BE2C (cell line): ENCODE results near the gene CACNA1B.

Experiments
- DNase-seq: peaks from one replicate; pipeline ENCODE4 v3.0.0-alpha.2; 2020
- H3K27me3 ChIP-seq: fragments of 250-450 bp; sonication (Bioruptor Pico); 2 replicates; pipeline ENCODE4 v1.5.1; 2020; ENCODE audit warnings: mild to moderate bottlenecking
- H3K36me3 ChIP-seq: fragments of 250-450 bp; sonication (Bioruptor Pico); 2 replicates; pipeline ENCODE4 v1.5.1; 2020; ENCODE audit warnings: mild to moderate bottlenecking
- H3K4me1 ChIP-seq: fragments of 250-450 bp; sonication (Bioruptor Pico); 2 replicates; pipeline ENCODE4 v1.5.1; 2020
- H3K4me3 ChIP-seq: 2 replicates; pipeline ENCODE4 v1.5.1; 2011; ENCODE audit warnings: low read depth, low read length
- H3K9me3 ChIP-seq: fragments of 250-450 bp; sonication (Bioruptor Pico); 2 replicates; pipeline ENCODE4 v1.5.1; 2020
- TF ChIP-seq, protein P1 (sequence below): IDR thresholded peaks from 2 replicates; pipeline ENCODE4 v1.5.1; 2012; ENCODE audit warnings: mild to moderate bottlenecking, low read depth, low read length

The CACNA1B gene

DNA sequence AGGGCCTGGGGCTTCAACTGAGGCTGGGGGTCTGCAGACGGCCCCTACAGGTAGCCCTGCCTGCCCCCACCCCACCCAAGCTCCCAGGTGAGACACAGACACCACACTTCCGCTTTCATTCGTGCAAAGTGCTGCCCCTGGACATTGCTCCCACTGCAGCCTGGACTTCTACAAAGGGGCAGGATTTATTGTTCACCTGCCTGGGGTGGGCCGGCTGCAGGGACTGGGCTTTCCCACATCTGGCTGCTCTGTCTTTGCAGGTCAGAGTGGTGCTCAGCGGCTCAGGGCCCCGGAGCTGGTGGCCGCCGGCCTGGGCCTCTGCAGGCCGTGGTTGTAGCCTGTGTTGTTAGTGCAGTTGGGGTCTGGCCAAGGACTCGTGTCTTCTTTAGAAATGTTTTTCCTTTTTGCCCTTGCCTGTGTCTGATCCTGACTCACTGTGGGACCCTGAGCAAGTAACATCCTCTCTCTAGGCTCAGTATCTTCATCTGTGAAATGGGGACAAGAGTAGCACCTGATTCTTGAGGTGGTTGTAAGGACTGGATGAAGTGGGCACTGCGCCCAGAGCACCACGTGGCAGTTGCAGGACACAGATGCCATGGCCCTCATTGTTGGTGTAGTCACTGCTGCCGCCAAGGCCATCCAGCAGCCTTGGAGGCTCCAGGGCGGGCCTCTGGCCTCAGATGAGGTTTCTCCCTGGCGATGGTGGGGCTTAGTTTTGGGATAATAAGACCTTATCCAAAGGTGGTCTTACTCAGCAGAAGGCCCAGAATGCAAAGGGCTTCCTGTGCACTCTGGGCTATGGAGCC is 143.9 kb downstream of the CACNA1B start:
- H3K4me1 ChIP-seq, result no peaks in the 10 kb centered on the region
- DNase-seq, result no peak
- no peaks in the 10 kb centered on the region for H3K36me3 ChIP-seq
- no peak overlapping the region for H3K4me3 ChIP-seq
- H3K27me3 ChIP-seq, result no peaks in the 10 kb centered on the region
- TF ChIP-seq, protein P1, sequence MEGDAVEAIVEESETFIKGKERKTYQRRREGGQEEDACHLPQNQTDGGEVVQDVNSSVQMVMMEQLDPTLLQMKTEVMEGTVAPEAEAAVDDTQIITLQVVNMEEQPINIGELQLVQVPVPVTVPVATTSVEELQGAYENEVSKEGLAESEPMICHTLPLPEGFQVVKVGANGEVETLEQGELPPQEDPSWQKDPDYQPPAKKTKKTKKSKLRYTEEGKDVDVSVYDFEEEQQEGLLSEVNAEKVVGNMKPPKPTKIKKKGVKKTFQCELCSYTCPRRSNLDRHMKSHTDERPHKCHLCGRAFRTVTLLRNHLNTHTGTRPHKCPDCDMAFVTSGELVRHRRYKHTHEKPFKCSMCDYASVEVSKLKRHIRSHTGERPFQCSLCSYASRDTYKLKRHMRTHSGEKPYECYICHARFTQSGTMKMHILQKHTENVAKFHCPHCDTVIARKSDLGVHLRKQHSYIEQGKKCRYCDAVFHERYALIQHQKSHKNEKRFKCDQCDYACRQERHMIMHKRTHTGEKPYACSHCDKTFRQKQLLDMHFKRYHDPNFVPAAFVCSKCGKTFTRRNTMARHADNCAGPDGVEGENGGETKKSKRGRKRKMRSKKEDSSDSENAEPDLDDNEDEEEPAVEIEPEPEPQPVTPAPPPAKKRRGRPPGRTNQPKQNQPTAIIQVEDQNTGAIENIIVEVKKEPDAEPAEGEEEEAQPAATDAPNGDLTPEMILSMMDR, result no peak
- no peaks in the 10 kb centered on the region for H3K9me3 ChIP-seq

DNA sequence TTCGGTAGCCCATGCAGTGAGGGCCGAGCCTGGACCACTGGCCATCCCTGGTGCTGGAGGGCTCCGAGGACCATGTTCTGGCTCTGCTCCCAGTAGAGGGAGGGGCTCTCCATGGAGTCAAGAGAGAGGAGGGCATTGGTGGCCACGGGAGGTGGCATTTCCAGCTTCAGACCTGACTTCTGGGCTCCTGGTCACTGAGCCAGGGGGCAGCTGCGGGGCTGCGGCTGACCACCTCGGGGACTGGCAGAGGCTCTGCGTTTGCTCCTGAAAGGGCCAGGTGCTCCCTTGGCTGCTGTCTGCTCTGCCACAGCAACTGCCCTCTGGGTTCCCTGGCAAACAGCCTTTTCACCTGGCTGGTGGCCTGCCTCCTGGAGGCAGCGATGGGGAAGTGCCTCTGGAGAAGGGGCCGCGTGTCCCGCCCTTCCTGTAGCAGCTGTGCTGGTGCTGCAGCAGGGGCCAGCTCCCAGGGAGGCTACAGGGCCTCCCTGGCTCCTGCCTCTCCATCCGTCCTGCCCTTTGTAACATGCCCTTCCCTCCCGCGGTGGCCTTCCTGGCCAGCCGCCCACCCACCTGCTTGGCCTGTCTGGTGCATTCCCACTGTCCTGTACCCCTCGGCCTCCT is 144.6 kb downstream of the CACNA1B start:
- Histone ChIP-seq H3K4me3 (no peak overlapping the region), H3K9me3 (no peaks in the 10 kb centered on the region), H3K4me1 (no peaks in the 10 kb centered on the region), H3K27me3 (no peaks in the 10 kb centered on the region), H3K36me3 (no peaks in the 10 kb centered on the region)
- DNase-seq, result no peak
- TF ChIP-seq, protein P1, result no peak

DNA sequence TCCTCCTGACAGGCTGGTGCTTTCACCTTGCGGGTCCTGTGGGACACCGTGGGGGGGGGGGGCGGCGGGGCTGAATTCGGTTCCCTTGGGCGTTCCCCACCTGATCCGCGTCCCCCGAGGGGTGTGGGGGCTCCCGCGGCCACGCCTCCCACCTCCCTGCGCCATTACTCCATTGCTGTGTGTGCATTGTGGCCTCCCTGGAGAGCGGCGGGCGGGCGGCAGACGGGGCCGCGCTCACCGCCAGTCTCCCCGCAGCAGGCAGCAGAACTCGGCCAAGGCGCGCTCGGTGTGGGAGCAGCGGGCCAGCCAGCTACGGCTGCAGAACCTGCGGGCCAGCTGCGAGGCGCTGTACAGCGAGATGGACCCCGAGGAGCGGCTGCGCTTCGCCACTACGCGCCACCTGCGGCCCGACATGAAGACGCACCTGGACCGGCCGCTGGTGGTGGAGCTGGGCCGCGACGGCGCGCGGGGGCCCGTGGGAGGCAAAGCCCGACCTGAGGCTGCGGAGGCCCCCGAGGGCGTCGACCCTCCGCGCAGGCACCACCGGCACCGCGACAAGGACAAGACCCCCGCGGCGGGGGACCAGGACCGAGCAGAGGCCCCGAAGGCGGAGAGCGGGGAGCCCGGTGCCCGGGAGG is 145.3 kb downstream of the CACNA1B start:
- TF ChIP-seq, protein P1, result no peak
- Histone ChIP-seq H3K27me3 (no peaks in the 10 kb centered on the region), H3K4me3 (no peak overlapping the region), H3K9me3 (no peaks in the 10 kb centered on the region), H3K36me3 (no peaks in the 10 kb centered on the region), H3K4me1 (no peaks in the 10 kb centered on the region)
- DNase-seq, result no peak

DNA sequence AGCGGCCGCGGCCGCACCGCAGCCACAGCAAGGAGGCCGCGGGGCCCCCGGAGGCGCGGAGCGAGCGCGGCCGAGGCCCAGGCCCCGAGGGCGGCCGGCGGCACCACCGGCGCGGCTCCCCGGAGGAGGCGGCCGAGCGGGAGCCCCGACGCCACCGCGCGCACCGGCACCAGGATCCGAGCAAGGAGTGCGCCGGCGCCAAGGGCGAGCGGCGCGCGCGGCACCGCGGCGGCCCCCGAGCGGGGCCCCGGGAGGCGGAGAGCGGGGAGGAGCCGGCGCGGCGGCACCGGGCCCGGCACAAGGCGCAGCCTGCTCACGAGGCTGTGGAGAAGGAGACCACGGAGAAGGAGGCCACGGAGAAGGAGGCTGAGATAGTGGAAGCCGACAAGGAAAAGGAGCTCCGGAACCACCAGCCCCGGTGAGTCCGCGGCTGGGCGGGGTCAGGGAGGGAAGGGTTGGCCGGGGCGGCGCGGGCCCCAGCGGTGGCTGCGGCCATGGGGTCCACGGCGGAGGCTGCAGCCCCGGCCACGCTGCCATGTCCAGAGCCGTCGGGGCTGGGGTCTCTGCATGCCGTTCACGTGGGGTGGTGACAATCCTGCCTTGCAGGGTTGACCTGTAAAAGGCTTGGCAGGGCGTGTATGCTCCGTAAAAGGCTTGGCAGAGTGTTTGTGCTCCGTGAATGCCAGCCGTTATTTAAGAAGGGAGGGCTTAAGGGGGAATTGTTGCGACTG is 146.0 kb downstream of the CACNA1B start:
- no peak overlapping the region for H3K4me3 ChIP-seq
- TF ChIP-seq, protein P1, result no peak
- no peak for DNase-seq
- no peaks in the 10 kb centered on the region for H3K27me3 ChIP-seq
- H3K36me3 ChIP-seq, result no peaks in the 10 kb centered on the region
- no peaks in the 10 kb centered on the region for H3K9me3 ChIP-seq
- H3K4me1 ChIP-seq, result no peaks in the 10 kb centered on the region

DNA sequence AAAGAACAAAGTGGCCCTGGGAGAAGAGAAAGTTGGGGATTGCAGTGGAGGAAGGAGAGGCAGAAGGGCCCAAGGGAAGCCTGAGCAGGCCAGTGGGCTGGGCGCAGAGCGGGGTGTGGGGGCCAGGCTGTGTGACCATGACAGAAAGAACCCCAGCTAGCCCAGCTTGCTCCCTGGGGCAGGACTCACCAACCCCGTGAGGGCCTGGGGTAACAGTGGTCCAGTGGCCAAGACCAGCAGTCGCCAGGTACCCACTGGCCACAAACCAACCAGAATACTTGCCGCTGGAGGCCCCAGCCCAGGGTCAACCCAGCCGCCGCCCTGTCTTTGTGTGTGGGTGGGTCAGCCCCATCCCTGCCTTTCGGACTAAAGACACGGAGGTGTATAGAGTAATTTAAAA is 146.5 kb downstream of the CACNA1B start:
- H3K9me3 ChIP-seq, result no peaks in the 10 kb centered on the region
- DNase-seq, result no peak
- no peaks in the 10 kb centered on the region for H3K4me1 ChIP-seq
- H3K4me3 ChIP-seq, result no peak overlapping the region
- TF ChIP-seq, protein P1, result no peak
- no peaks in the 10 kb centered on the region for H3K36me3 ChIP-seq
- H3K27me3 ChIP-seq, result no peaks in the 10 kb centered on the region
